ENCODE measurements around the gene RNF111.

Gene RNF111

DNA sequence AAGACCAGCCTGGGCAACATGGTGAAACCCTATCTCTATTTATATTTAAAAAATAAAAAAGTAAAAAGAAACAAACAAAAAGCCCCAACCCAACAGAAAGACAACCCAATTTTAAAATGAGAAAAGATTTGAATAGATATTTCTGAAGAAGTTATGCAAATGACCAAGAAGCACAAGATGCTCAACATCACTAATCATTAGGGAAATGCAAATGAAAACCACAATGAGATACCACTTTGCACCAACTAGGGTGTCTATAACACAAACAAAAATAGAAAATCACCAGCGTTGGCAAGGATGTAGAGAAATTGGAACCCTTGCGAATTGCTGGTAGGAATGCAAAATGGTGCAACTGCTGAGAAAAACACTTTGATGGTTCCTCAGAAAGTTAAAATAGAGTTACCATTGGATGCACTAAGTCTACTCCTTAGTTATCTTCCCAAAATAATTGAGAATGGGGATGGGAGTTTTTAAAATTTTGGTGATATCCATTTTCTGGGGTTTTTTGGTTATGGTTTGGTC is 71.7 kb downstream of the RNF111 start:
- TF ChIP-seq, protein P1, sequence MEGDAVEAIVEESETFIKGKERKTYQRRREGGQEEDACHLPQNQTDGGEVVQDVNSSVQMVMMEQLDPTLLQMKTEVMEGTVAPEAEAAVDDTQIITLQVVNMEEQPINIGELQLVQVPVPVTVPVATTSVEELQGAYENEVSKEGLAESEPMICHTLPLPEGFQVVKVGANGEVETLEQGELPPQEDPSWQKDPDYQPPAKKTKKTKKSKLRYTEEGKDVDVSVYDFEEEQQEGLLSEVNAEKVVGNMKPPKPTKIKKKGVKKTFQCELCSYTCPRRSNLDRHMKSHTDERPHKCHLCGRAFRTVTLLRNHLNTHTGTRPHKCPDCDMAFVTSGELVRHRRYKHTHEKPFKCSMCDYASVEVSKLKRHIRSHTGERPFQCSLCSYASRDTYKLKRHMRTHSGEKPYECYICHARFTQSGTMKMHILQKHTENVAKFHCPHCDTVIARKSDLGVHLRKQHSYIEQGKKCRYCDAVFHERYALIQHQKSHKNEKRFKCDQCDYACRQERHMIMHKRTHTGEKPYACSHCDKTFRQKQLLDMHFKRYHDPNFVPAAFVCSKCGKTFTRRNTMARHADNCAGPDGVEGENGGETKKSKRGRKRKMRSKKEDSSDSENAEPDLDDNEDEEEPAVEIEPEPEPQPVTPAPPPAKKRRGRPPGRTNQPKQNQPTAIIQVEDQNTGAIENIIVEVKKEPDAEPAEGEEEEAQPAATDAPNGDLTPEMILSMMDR (IDR thresholded peaks at IDR 0.05): no peak
- H3K36me3 ChIP-seq (ENCODE audit: control insufficient read depth, insufficient read depth, low read length): no peaks in the 10 kb centered on the region

DNA sequence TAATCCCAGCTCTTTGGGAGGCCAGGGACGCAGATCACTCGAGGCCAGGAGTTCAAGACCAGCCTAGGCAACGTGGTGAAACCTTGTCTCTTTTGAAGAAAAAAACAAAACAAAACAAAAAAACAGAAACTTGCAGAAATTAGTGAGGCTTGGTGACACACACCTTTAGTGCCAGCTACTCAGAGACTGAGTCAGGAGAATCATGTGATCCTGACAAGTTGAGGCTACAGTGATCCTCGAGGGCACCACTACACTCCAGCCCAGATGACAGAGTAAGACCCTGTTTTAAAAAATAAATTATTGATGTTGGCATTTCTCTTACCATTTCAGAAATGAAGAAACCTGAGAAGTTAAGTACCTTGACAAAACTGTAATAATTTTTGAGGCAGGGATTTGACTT is 72.9 kb downstream of the RNF111 start:
- Histone ChIP-seq H2AFZ (no peak overlapping the region), H3K27ac (no peak overlapping the region), H3K4me1 (no peaks in the 10 kb centered on the region), H3K79me2 (no peaks in the 10 kb centered on the region), H3K9me3 (ENCODE audit: control insufficient read depth, low read length) (no peaks in the 10 kb centered on the region), H3K4me3 (ENCODE audit: low read depth, low read length) (no peak overlapping the region), H3K36me3 (ENCODE audit: control insufficient read depth, insufficient read depth, low read length) (no peaks in the 10 kb centered on the region), H3K4me2 (ENCODE audit: low read length) (no peak overlapping the region), H3K27me3 (ENCODE audit: control insufficient read depth, insufficient read depth, low read length) (no peaks in the 10 kb centered on the region), H3K9ac (no peak overlapping the region)
- TF ChIP-seq, protein P1 (IDR thresholded peaks at IDR 0.05): no peak

More for the DNA sequence above, 71.7 kb downstream of the RNF111 start:
- H3K79me2 ChIP-seq: no peaks in the 10 kb centered on the region
- H3K9me3 ChIP-seq (ENCODE audit: control insufficient read depth, low read length): no peaks in the 10 kb centered on the region
- H3K4me2 ChIP-seq (ENCODE audit: low read length): no peak overlapping the region
- no peak overlapping the region for H2AFZ ChIP-seq
- no peaks in the 10 kb centered on the region for H3K4me1 ChIP-seq
- no peaks in the 10 kb centered on the region for H3K27me3 ChIP-seq (ENCODE audit: control insufficient read depth, insufficient read depth, low read length)
- no peak overlapping the region for H3K9ac ChIP-seq
- H3K27ac ChIP-seq: no peak overlapping the region
- H3K4me3 ChIP-seq (ENCODE audit: low read depth, low read length): no peak overlapping the region

DNA sequence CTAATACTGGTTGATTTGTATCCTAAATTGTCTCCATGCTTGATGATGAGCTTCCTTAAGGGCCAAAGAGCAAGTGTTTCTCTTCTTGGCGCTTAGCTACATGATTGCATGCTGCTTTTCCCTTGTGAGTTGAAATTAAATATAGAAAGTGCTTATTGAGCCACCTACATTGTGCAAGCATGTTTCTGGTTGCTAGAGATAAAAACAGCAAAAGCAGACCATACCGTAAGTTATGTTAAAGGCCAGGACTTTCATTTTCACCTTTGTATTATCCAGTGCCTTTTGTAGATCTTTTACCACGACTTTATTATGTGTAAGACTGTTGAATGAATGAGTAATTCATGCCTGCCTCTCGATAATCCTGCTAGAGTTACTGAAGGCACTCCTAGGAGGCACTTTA is 75.6 kb downstream of the RNF111 start:
- Histone ChIP-seq H3K4me3 (ENCODE audit: low read depth, low read length) (no peak overlapping the region), H3K79me2 (no peaks in the 10 kb centered on the region), H3K9ac (no peak overlapping the region), H3K9me3 (ENCODE audit: control insufficient read depth, low read length) (no peaks in the 10 kb centered on the region), H3K27ac (no peak overlapping the region), H3K27me3 (ENCODE audit: control insufficient read depth, insufficient read depth, low read length) (no peaks in the 10 kb centered on the region), H3K36me3 (ENCODE audit: control insufficient read depth, insufficient read depth, low read length) (no peaks in the 10 kb centered on the region), H3K4me2 (ENCODE audit: low read length) (no peak overlapping the region), H3K4me1 (no peaks in the 10 kb centered on the region), H2AFZ (no peak overlapping the region)
- TF ChIP-seq, protein P1 (IDR thresholded peaks at IDR 0.05): no peak

DNA sequence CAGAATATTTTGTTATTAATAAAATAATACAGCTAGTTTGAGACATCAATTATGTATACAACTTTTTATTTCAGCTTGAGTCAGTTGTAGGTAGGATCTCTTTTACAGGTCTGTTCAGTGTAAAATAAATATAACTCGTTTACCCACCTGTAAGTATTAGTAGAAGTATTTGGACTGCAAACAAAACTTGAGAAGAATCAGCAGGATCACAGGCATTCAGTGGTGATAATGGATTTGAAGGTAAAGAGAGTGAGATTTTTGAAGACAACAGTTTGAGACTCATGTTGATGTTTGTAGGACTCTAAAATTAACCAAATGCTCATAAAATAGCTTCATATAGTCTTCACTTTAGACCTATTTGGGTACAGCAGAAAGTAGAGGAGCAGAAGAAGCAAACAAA is 82.0 kb downstream of the RNF111 start:
- Histone ChIP-seq H2AFZ (no peak overlapping the region), H3K27me3 (ENCODE audit: control insufficient read depth, insufficient read depth, low read length) (no peaks in the 10 kb centered on the region), H3K36me3 (ENCODE audit: control insufficient read depth, insufficient read depth, low read length) (no peaks in the 10 kb centered on the region), H3K9me3 (ENCODE audit: control insufficient read depth, low read length) (no peaks in the 10 kb centered on the region), H3K27ac (no peak overlapping the region), H3K79me2 (no peaks in the 10 kb centered on the region), H3K4me3 (ENCODE audit: low read depth, low read length) (no peak overlapping the region), H3K9ac (no peak overlapping the region), H3K4me1 (no peaks in the 10 kb centered on the region), H3K4me2 (ENCODE audit: low read length) (no peak overlapping the region)
- TF ChIP-seq, protein P1 (IDR thresholded peaks at IDR 0.05): no peak

DNA sequence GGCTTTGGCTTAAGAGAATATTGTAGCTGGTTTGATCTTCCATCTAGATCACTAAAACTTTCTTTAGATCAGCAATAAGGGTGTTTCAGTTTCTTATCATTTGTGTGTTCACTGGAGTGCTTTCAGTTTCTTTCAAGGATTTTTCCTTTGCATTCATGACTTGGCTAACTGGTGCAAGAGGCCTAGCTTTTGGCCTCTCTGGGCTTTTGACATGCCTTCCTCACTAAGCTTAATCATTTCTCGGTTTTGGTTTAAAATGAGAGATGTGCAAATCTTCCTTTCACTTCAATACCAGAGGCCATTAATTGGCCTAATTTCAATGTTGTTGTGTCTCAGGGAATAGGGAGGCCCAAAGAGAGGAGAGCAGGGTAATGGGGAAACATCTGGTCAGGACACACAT is 87.1 kb downstream of the RNF111 start:
- H3K27me3 ChIP-seq (ENCODE audit: control insufficient read depth, insufficient read depth, low read length): no peaks in the 10 kb centered on the region
- H3K36me3 ChIP-seq (ENCODE audit: control insufficient read depth, insufficient read depth, low read length): no peaks in the 10 kb centered on the region
- TF ChIP-seq, protein P1 (IDR thresholded peaks at IDR 0.05): no peak
- no peak overlapping the region for H2AFZ ChIP-seq
- no peak overlapping the region for H3K27ac ChIP-seq
- no peaks in the 10 kb centered on the region for H3K4me1 ChIP-seq
- H3K4me2 ChIP-seq (ENCODE audit: low read length): no peak overlapping the region
- no peaks in the 10 kb centered on the region for H3K79me2 ChIP-seq
- H3K9ac ChIP-seq: no peak overlapping the region
- no peak overlapping the region for H3K4me3 ChIP-seq (ENCODE audit: low read depth, low read length)
- H3K9me3 ChIP-seq (ENCODE audit: control insufficient read depth, low read length): no peaks in the 10 kb centered on the region
